IPS DF 6.9 (cell line): ENCODE data around the gene TMPRSS11B.

ENCODE experiments used
- DNase-seq: peaks from one replicate; pipeline ENCODE4 v3.0.0-alpha.2; 2013; ENCODE audit warnings: low read depth, low spot score
- H3K27ac ChIP-seq: one replicate; pipeline ENCODE4 v1.5.1; 2013; ENCODE audit warnings: low read length, control low read depth
- H3K27me3 ChIP-seq: 2 replicates; pipeline ENCODE4 v1.6.1; 2013; ENCODE audit warnings: mild to moderate bottlenecking, low read length; ENCODE audit not compliant: control insufficient read depth, insufficient read depth
- H3K36me3 ChIP-seq: 2 replicates; pipeline ENCODE4 v1.6.1; 2013; ENCODE audit warnings: low read length; ENCODE audit not compliant: control insufficient read depth, insufficient read depth
- H3K4me1 ChIP-seq: 2 replicates; pipeline ENCODE4 v1.6.1; 2013; ENCODE audit warnings: low read length; ENCODE audit not compliant: control insufficient read depth, insufficient read depth
- H3K4me3 ChIP-seq: 2 replicates; pipeline ENCODE4 v1.5.1; 2013; ENCODE audit warnings: mild to moderate bottlenecking, low read length
- H3K9me3 ChIP-seq: 2 replicates; pipeline ENCODE4 v1.6.1; 2013; ENCODE audit warnings: low read length, inconsistent platforms; ENCODE audit not compliant: control insufficient read depth, insufficient read depth
- WGBS: extraction: QIAGEN DNeasy Blood & Tissue Kit; methylation state at CpG from one replicate; pipeline ENCODE4 v1.1.7; 2013; ENCODE audit warnings: mixed read lengths, missing lambda C conversion rate; ENCODE audit not compliant: insufficient read length, insufficient coverage; 5-methylcytosine and 5-hydroxymethylcytosine counted together

Gene TMPRSS11B

GRCh38 chr4:68272380-68272779 is 26.9 kb upstream of the TMPRSS11B start:
- DNase-seq = no peak
- no peaks in the 10 kb centered on the region for H3K36me3 ChIP-seq
- H3K4me3 ChIP-seq = no peak overlapping the region
- H3K4me1 ChIP-seq = peaks cover 3% of the 10 kb centered on the region; the same call in 1 of the 2 replicates
- WGBS = no CpG with 5 or more reads among the region's 2 CpGs
- peaks cover 4% of the 10 kb centered on the region; the same call in 1 of the 2 replicates for H3K9me3 ChIP-seq
- H3K27ac ChIP-seq = no peak overlapping the region
- H3K27me3 ChIP-seq = no peaks in the 10 kb centered on the region

DNA sequence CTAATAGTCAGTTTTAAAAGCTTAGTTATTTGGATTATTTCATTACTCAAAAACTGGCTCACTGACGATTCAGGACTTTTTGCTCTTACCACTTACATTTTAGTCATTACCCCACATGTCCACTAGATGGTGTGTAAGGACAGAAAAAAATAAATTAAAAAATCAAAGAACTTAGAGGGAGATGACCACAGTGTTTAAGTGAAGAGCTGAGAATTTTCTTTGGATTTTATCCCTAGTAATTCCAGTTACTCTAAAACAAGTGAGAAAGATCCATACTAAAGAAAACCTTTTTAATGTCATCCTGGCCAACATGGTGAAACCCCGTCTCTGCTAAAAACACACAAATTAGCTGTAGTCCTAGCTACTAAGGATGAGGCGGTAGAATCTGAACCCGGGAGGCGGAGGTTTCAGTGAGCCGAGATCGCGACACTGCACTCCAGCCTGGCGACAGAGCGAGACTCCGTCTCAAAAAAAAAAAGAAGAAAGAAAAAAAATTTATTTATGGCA is 26.4 kb upstream of the TMPRSS11B start:
- H3K4me3 ChIP-seq = no peak overlapping the region

DNA sequence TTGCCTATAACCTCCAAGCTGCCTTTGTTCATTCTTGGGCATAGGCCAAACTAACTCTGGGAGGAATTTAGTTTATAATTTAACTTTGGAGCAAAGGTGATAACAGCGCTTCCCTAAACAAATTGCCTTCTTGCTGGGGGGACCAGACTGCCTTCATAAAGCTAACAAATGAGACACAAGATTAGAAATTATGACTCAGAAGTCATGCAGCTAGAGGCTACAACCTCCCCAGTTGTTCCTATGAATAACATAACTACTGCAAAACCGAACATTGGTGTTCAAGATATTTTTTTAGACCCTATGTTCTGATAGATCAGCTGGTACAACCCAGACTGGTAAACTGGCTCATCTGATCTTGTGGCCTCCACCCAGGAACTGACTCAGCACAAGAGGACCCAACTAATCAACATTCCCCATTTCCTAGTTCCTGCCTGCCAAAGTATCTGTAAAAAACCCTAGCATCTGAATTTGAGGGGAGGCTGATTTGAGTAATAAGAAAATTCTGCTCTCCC is 22.0 kb upstream of the TMPRSS11B start:
- H3K4me1 ChIP-seq = no peaks in the 10 kb centered on the region
- H3K27me3 ChIP-seq = no peaks in the 10 kb centered on the region
- peaks cover 4% of the 10 kb centered on the region; the same call in 1 of the 2 replicates for H3K9me3 ChIP-seq
- WGBS = no CpG with 5 or more reads among the region's 2 CpGs
- no peaks in the 10 kb centered on the region for H3K36me3 ChIP-seq
- no peak overlapping the region for H3K4me3 ChIP-seq
- DNase-seq = no peak
- H3K27ac ChIP-seq = no peak overlapping the region

More for the DNA sequence above, 26.4 kb upstream of the TMPRSS11B start:
- Histone ChIP-seq H3K27ac (no peak overlapping the region), H3K36me3 (no peaks in the 10 kb centered on the region), H3K4me1 (peaks cover 3% of the 10 kb centered on the region; the same call in 1 of the 2 replicates), H3K27me3 (no peaks in the 10 kb centered on the region), H3K9me3 (peaks cover 4% of the 10 kb centered on the region; the same call in 1 of the 2 replicates)
- WGBS = no CpG with 5 or more reads among the region's 11 CpGs
- DNase-seq = no peak

GRCh38 chr4:68264875-68265565 is 19.5 kb upstream of the TMPRSS11B start:
- WGBS = no CpG with 5 or more reads among the region's 3 CpGs
- Histone ChIP-seq H3K4me1 (no peaks in the 10 kb centered on the region), H3K27me3 (no peaks in the 10 kb centered on the region), H3K9me3 (peaks cover 1% of the 10 kb centered on the region; the same call in 1 of the 2 replicates), H3K27ac (no peak overlapping the region), H3K36me3 (no peaks in the 10 kb centered on the region), H3K4me3 (no peak overlapping the region)
- DNase-seq = no peak

- Histone ChIP-seq H3K4me1 (no peaks in the 10 kb centered on the region), H3K36me3 (no peaks in the 10 kb centered on the region), H3K27me3 (no peaks in the 10 kb centered on the region), H3K9me3 (no peaks in the 10 kb centered on the region), H3K27ac (no peak overlapping the region), H3K4me3 (no peak overlapping the region)
- DNase-seq = no peak
- WGBS = no CpG with 5 or more reads among the region's 1 CpG
Measured at GRCh38 chr4:68259191-68259590, 13.7 kb upstream of the TMPRSS11B start.

DNA sequence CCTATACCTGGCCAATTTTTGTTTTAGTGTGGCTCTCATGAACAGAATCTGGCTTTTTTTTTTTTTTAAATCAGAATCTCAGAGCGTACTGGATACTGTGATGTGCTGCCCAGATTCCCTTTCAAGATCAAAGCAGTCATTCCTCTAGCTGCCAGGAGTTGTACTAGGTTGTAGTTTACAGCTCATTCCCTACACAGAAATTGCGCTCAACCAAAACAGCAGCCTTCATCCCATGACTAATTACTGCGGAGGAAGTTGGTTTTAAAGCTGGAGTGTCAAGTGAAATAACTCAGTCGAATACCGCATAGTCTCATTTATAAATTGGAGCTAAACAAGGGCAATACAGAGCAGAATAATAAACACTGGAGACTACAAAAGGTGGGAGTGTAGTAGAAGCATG is 12.2 kb upstream of the TMPRSS11B start:
- no peak overlapping the region for H3K27ac ChIP-seq
- no CpG with 5 or more reads among the region's 5 CpGs for WGBS
- DNase-seq = no peak
- no peaks in the 10 kb centered on the region for H3K36me3 ChIP-seq
- H3K9me3 ChIP-seq = no peaks in the 10 kb centered on the region
- no peaks in the 10 kb centered on the region for H3K4me1 ChIP-seq
- H3K4me3 ChIP-seq = no peak overlapping the region
- H3K27me3 ChIP-seq = no peaks in the 10 kb centered on the region

- no peak overlapping the region for H3K4me3 ChIP-seq
- no peaks in the 10 kb centered on the region for H3K9me3 ChIP-seq
- no CpG with 5 or more reads among the region's 3 CpGs for WGBS
- no peaks in the 10 kb centered on the region for H3K36me3 ChIP-seq
- no peaks in the 10 kb centered on the region for H3K27me3 ChIP-seq
- no peak overlapping the region for H3K27ac ChIP-seq
- H3K4me1 ChIP-seq = no peaks in the 10 kb centered on the region
- DNase-seq = no peak
Measured at GRCh38 chr4:68256284-68256683, 10.8 kb upstream of the TMPRSS11B start.

GRCh38 chr4:68250151-68250930 is 4.8 kb upstream of the TMPRSS11B start:
- no CpG with 5 or more reads among the region's 4 CpGs for WGBS
- H3K4me3 ChIP-seq = no peak overlapping the region
- H3K4me1 ChIP-seq = no peaks in the 10 kb centered on the region
- no peaks in the 10 kb centered on the region for H3K36me3 ChIP-seq
- no peak overlapping the region for H3K27ac ChIP-seq
- no peak for DNase-seq
- H3K9me3 ChIP-seq = no peaks in the 10 kb centered on the region
- no peaks in the 10 kb centered on the region for H3K27me3 ChIP-seq

DNA sequence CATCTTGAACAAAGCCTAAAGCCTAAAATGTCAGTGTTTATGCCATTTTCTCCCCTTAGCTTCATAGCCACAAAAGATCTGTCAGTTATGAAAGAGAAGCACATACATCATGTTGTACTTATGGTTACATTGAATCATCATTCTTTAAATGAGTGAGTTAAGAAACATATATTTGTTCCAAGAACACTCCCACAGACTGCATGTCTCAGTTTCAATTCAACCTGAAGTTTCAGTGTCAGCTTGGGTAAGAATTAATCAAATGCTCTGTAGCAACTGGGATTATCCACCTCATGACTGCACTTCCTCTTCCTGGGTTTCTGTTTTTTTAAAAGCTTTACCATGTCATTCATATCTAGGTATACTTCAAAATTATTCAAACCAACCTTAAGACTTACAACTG is 3.9 kb upstream of the TMPRSS11B start:
- no peak for DNase-seq
- Histone ChIP-seq H3K4me3 (no peak overlapping the region), H3K27ac (no peak overlapping the region)

DNA sequence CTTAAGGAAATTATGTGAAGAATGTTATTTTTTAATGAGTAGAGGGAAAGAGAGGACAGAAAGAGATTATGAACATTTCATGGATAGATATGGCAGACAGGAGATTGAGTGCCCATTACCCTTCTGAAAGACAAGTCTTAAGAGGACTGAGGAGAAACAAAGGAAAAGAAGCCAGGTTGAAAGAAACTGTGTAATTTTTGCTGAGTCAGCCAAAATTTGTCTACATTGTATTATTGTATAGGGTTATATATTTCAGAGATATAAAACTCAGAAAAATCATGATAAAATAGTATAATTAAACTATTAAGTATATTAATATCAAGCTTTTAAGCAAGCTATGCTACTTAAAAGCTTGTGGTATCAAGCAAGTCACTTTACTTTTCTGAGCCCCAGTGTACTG is 4.9 kb downstream of the TMPRSS11B start:
- Histone ChIP-seq H3K4me1 (no peaks in the 10 kb centered on the region), H3K27me3 (no peaks in the 10 kb centered on the region), H3K9me3 (no peaks in the 10 kb centered on the region), H3K27ac (no peak overlapping the region), H3K36me3 (no peaks in the 10 kb centered on the region), H3K4me3 (no peak overlapping the region)
- DNase-seq = no peak

More for the DNA sequence above, 3.9 kb upstream of the TMPRSS11B start:
- H3K4me1 ChIP-seq = no peaks in the 10 kb centered on the region
- no peaks in the 10 kb centered on the region for H3K27me3 ChIP-seq
- no peaks in the 10 kb centered on the region for H3K9me3 ChIP-seq
- H3K36me3 ChIP-seq = no peaks in the 10 kb centered on the region
